Trophoblast cell (in vitro differentiated cells and primary cell): ENCODE data around the gene B4GALT2.

ENCODE experiments used
- DNase-seq, 2 donors: peaks; one replicate each; pipeline ENCODE4 v3.0.0-alpha.2; 2016
- H2AFZ ChIP-seq: 2 replicates; pipeline ENCODE4 v1.6.1; 2013; ENCODE audit warnings: low read length, moderate library complexity, mild to moderate bottlenecking; ENCODE audit not compliant: insufficient read depth, poor library complexity
- H2AK5ac ChIP-seq: 2 replicates; pipeline ENCODE4 v1.6.1; 2013; ENCODE audit warnings: mild to moderate bottlenecking, low read length
- H2BK120ac ChIP-seq: 2 replicates; pipeline ENCODE4 v1.6.1; 2013; ENCODE audit warnings: low read length, mild to moderate bottlenecking, moderate library complexity; ENCODE audit not compliant: insufficient read depth, poor library complexity
- H2BK12ac ChIP-seq: 2 replicates; pipeline ENCODE4 v1.6.1; 2013; ENCODE audit warnings: mild to moderate bottlenecking, low read length, moderate library complexity
- H2BK5ac ChIP-seq: 2 replicates; pipeline ENCODE4 v1.6.1; 2013; ENCODE audit warnings: low read length, low read depth, moderate library complexity, mild to moderate bottlenecking; ENCODE audit not compliant: poor library complexity
- H3K14ac ChIP-seq: 2 replicates; pipeline ENCODE4 v1.6.1; 2013; ENCODE audit warnings: mild to moderate bottlenecking, low read length
- H3K18ac ChIP-seq: 2 replicates; pipeline ENCODE4 v1.6.1; 2013; ENCODE audit warnings: mild to moderate bottlenecking, low read length
- H3K23ac ChIP-seq: 2 replicates; pipeline ENCODE4 v1.6.1; 2013; ENCODE audit warnings: low read length
- H3K27ac ChIP-seq: 2 replicates; pipeline ENCODE4 v1.5.1; 2013; ENCODE audit warnings: low read depth, mild to moderate bottlenecking, inconsistent platforms, low read length, moderate library complexity
- H3K27me3 ChIP-seq: 2 replicates; pipeline ENCODE4 v1.6.1; 2013; ENCODE audit warnings: inconsistent platforms, mild to moderate bottlenecking, low read length, moderate library complexity; ENCODE audit not compliant: insufficient read depth
- H3K36me3 ChIP-seq, 2 experiments: 1 replicate in 1 of 2; 2 replicates in 1 of 2; pipeline ENCODE4 v1.6.1; 2013; ENCODE audit warnings: low read length in 2 of 2, mild to moderate bottlenecking in 2 of 2, moderate library complexity in 1 of 2; ENCODE audit not compliant: insufficient read depth in 2 of 2, control insufficient read depth in 1 of 2
- H3K4ac ChIP-seq: 2 replicates; pipeline ENCODE4 v1.6.1; 2013; ENCODE audit warnings: low read depth, mild to moderate bottlenecking, low read length, moderate library complexity
- H3K4me1 ChIP-seq, 2 experiments: 1 replicate in 1 of 2; 2 replicates in 1 of 2; pipeline ENCODE4 v1.6.1; 2013; ENCODE audit warnings: low read length in 2 of 2, mild to moderate bottlenecking in 2 of 2, moderate library complexity in 1 of 2; ENCODE audit not compliant: insufficient read depth in 2 of 2, control insufficient read depth in 1 of 2
- H3K4me2 ChIP-seq: 2 replicates; pipeline ENCODE4 v1.6.1; 2013; ENCODE audit warnings: inconsistent platforms, mild to moderate bottlenecking, low read length, moderate library complexity
- H3K4me3 ChIP-seq: 2 replicates; pipeline ENCODE4 v1.5.1; 2013; ENCODE audit warnings: mild to moderate bottlenecking, low read depth, low read length, inconsistent platforms
- H3K79me1 ChIP-seq: one replicate; pipeline ENCODE4 v1.6.1; 2013; ENCODE audit warnings: low read length
- H3K79me2 ChIP-seq: 2 replicates; pipeline ENCODE4 v1.6.1; 2013; ENCODE audit warnings: low read length, mild to moderate bottlenecking; ENCODE audit not compliant: control insufficient read depth, insufficient read depth, poor library complexity
- H3K9ac ChIP-seq: 2 replicates; pipeline ENCODE4 v1.6.1; 2013; ENCODE audit warnings: mild to moderate bottlenecking, low read length
- H3K9me3 ChIP-seq: 2 replicates; pipeline ENCODE4 v1.6.1; 2013; ENCODE audit warnings: low read depth, mild to moderate bottlenecking, control low read depth, inconsistent platforms, low read length; ENCODE audit not compliant: insufficient read depth
- H4K12ac ChIP-seq: 2 replicates; pipeline ENCODE4 v1.6.1; 2013; ENCODE audit warnings: low read depth, mild to moderate bottlenecking, low read length, moderate library complexity
- H4K8ac ChIP-seq: 2 replicates; pipeline ENCODE4 v1.6.1; 2013; ENCODE audit warnings: low read depth, mild to moderate bottlenecking, low read length, moderate library complexity
- H4K91ac ChIP-seq: one replicate; pipeline ENCODE4 v1.6.1; 2013; ENCODE audit warnings: low read depth, mild to moderate bottlenecking, low read length, moderate library complexity
- WGBS: extraction: QIAGEN DNeasy Blood & Tissue Kit; methylation state at CpG from one replicate; pipeline ENCODE4 v1.1.7; 2013; ENCODE audit warnings: missing lambda C conversion rate; ENCODE audit not compliant: insufficient read length, insufficient coverage; ENCODE audit errors: extremely low coverage; 5-methylcytosine and 5-hydroxymethylcytosine counted together

Gene B4GALT2

DNA sequence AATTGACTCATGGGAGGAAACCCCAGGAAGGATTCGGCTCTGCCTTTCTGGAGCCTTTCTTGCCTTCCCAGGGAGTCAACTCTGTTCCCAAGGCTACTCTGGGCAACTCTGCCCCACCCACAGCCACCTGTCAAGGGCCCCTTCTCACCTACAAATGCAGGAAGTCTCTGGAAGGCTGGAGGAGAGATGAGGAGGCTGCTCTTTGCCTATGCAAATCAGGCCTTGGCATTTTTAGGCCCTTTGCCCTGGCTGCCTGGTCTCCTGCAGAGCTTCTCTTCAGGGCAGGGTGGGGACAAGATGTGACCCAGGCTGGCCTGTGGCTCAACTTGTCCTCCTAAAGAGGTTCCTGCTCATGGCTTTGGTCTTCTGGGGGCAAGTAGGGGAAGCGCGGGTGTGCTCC is 46.8 kb downstream of the B4GALT2 start:
- Histone ChIP-seq H3K18ac (no peak overlapping the region), H2AK5ac (no peak overlapping the region), H3K79me1 (peaks cover 10% of the 10 kb centered on the region), H4K8ac (no peak overlapping the region), H3K4me1 (peaks cover 3 to 5% of the 10 kb centered on the region in 2 experiments), H2BK12ac (no peak overlapping the region), H3K4me2 (no peak overlapping the region), H3K4me3 (no peak overlapping the region), H3K9ac (no peak overlapping the region), H3K4ac (no peak overlapping the region), H3K27ac (no peak overlapping the region), H2BK5ac (no peak overlapping the region), H3K9me3 (no peaks in the 10 kb centered on the region), H3K14ac (no peak overlapping the region), H3K27me3 (no peaks in the 10 kb centered on the region), H3K79me2 (peaks cover 5% of the 10 kb centered on the region), H2AFZ (no peak overlapping the region), H4K12ac (no peak overlapping the region), H3K23ac (no peak overlapping the region), H4K91ac (no peak overlapping the region), H3K36me3 (no peaks in the 10 kb centered on the region), H2BK120ac (no peak overlapping the region)
- no peak for DNase-seq
- WGBS: no CpG with 5 or more reads among the region's 3 CpGs

DNA sequence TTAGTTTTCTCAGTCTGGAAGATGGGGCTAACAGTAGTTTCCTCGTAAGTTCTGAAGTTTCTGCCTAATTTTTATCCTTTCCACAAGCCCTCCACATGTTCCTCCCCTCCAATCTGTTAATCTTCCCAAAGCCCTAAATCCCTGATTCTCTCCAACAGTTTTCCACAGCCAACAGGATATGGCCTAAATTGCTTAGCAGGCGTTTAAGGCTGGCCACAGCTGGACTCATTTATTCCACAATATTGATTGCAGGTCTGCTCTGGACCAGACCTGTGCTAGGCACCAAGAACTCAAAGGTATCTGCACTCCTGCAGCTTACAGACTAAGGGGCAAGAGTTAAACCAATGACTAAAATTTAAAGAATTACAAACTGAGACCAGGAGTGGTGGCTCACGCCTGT is 48.3 kb downstream of the B4GALT2 start:
- Histone ChIP-seq H3K9ac (no peak overlapping the region), H3K79me1 (peaks cover 15% of the 10 kb centered on the region), H3K9me3 (no peaks in the 10 kb centered on the region), H4K91ac (no peak overlapping the region), H2BK120ac (no peak overlapping the region), H2AFZ (no peak overlapping the region), H2AK5ac (no peak overlapping the region), H2BK12ac (no peak overlapping the region), H3K79me2 (peaks cover 5% of the 10 kb centered on the region), H3K27ac (no peak overlapping the region), H3K23ac (no peak overlapping the region), H3K4me2 (no peak overlapping the region), H3K14ac (no peak overlapping the region), H3K18ac (no peak overlapping the region), H3K36me3 (no peaks in the 10 kb centered on the region), H3K4ac (no peak overlapping the region), H2BK5ac (no peak overlapping the region), H3K27me3 (no peaks in the 10 kb centered on the region), H3K4me3 (no peak overlapping the region), H4K8ac (no peak overlapping the region), H3K4me1 (peaks cover 10 to 13% of the 10 kb centered on the region in 2 experiments), H4K12ac (no peak overlapping the region)
- DNase-seq: no peak
- no CpG with 5 or more reads among the region's 3 CpGs for WGBS

DNA sequence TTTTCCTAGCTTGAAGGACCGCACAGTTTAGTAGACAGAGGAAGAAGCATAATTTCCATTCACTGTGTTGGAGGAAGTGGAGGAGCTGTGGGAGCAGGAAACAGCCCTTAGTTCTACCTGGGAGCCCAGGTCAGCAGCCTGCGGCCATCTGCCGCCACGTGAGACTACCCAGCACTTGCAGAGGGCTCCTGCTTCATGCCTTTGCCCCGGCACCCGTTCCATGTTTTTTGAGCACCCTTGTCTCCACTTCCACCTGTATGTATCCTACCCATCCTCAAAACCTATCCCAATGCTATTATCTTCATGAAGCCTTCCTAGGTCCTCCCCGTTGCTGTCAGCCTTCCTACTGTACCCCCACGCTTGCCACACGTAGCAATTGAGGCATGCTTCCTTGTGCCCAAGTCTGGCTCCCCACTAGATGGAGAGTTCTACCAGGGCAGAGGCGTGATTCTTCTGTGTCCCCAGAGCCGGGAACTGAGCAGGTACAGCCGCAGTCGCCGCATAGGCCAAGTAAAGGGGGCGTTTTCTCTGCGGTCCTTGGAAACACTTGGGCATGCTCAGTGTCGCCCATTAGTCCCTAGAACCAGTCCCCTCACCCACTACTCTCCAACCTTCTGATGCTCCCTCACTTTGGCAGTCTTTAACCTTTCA is 50.4 kb downstream of the B4GALT2 start:
- H4K91ac ChIP-seq: peak overlapping the region; percentile 80
- no CpG with 5 or more reads among the region's 17 CpGs for WGBS
- H3K14ac ChIP-seq: no peak overlapping the region
- peak overlapping the region; percentile 27 for H4K8ac ChIP-seq
- H3K27me3 ChIP-seq: no peaks in the 10 kb centered on the region
- H2BK12ac ChIP-seq: no peak overlapping the region
- peak overlapping the region; percentile 1 for H2BK120ac ChIP-seq
- no peak overlapping the region for H2AK5ac ChIP-seq
- H3K79me1 ChIP-seq: peaks cover 15% of the 10 kb centered on the region
- no peak overlapping the region for H3K27ac ChIP-seq
- H4K12ac ChIP-seq: no peak overlapping the region
- H3K79me2 ChIP-seq: peaks cover 5% of the 10 kb centered on the region
- H2AFZ ChIP-seq: peak overlapping the region; percentile 48
- no peaks in the 10 kb centered on the region for H3K9me3 ChIP-seq
- H3K36me3 ChIP-seq: no peaks in the 10 kb centered on the region
- H3K4ac ChIP-seq: no peak overlapping the region
- no peak overlapping the region for H3K23ac ChIP-seq
- H2BK5ac ChIP-seq: no peak overlapping the region
- DNase-seq: no peak
- peak overlapping the region; percentile 15 for H3K18ac ChIP-seq
- peak overlapping the region; percentile 67 for H3K4me3 ChIP-seq
- H3K4me1 ChIP-seq: peaks cover 15 to 21% of the 10 kb centered on the region in 2 experiments
- H3K9ac ChIP-seq: peak overlapping the region; percentile 20
- peak overlapping the region; percentile 99 for H3K4me2 ChIP-seq

DNA sequence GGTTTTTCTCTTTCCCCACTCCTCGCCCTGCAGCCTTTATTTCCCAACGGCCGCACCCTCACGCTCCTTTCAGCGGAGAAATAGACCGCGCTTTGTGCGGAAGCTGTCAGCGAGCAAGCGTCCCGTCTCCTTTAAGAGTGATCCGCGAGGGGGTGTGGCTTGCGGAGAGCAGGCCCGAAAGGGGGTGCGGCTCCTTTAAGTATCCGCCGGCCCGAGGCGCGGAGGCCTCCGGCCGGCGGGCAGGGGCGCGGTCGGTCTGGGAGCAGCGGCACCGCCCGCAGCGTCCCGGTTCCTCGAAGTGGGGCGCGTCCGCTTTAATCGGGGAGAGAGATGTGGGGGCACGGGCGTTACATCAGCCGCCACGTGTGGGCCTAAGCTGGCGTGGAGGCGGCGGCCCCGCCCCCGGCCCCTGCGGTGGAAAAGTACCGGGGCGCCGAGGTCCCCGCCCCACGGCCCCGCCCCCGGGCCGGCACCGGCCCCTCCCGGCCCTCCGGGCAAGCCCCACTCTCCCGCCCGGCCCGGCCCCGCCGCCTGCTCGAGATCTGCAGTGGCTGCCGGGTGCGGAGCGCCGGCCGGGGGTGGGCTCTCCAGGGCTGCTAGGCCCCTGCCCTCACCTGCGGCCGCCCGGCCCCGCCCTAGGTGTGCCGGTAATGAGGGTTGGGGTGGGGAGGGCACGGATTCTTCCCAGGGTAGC is 51.0 kb downstream of the B4GALT2 start:
- peaks cover 5% of the 10 kb centered on the region for H3K79me2 ChIP-seq
- peak overlapping the region; percentile 89 for H3K18ac ChIP-seq
- peaks cover 15 to 21% of the 10 kb centered on the region in 2 experiments for H3K4me1 ChIP-seq
- no peak overlapping the region for H2AK5ac ChIP-seq
- peak overlapping the region; percentile 69 for H2AFZ ChIP-seq
- peak overlapping the region; percentile 75 for H3K9ac ChIP-seq
- peak overlapping the region; percentile 49 for H4K12ac ChIP-seq
- peak overlapping the region; percentile 99 for H3K4me2 ChIP-seq
- peaks cover 15% of the 10 kb centered on the region for H3K79me1 ChIP-seq
- WGBS: no CpG with 5 or more reads among the region's 75 CpGs
- H3K27ac ChIP-seq: peak overlapping the region; percentile 47
- peak overlapping the region; percentile 85 for H4K8ac ChIP-seq
- no peak overlapping the region for H3K4ac ChIP-seq
- no peaks in the 10 kb centered on the region for H3K27me3 ChIP-seq
- peak; percentile 79 to 84 for DNase-seq
- H4K91ac ChIP-seq: peak overlapping the region; percentile 80
- H2BK12ac ChIP-seq: peak overlapping the region; percentile 72
- H2BK120ac ChIP-seq: peak overlapping the region; percentile 81
- H3K14ac ChIP-seq: peak overlapping the region; percentile 84
- H2BK5ac ChIP-seq: peak overlapping the region; percentile 47
- no peak overlapping the region for H3K23ac ChIP-seq
- no peaks in the 10 kb centered on the region for H3K36me3 ChIP-seq
- H3K4me3 ChIP-seq: peak overlapping the region; percentile 80
- no peaks in the 10 kb centered on the region for H3K9me3 ChIP-seq
